Measurements from ENCODE around the gene LRP1B. TPM values are rescaled to one million over a fixed set of nuclear protein-coding genes. Genes with fewer than 3 reads are reported as not detected.

LRP1B gene
- total RNA-seq, 1 donor from 2014 or later: 0.08 TPM

GRCh38 chr2:140843186-140843585 is 1287.6 kb downstream of the LRP1B start:
- no peak for DNase-seq
- ATAC-seq (ENCODE audit: poor library complexity): no peak
- intact Hi-C loops (cut with DNase I): no loop called here

GRCh38 chr2:140842110-140842509 is 1288.7 kb downstream of the LRP1B start:
- no peak for ATAC-seq (ENCODE audit: poor library complexity)
- intact Hi-C loops (cut with DNase I): no loop called here
- no peak for DNase-seq

- no peak for DNase-seq
- intact Hi-C loops (cut with DNase I): no loop called here
- no peak for ATAC-seq (ENCODE audit: poor library complexity)
Observed at GRCh38 chr2:140841141-140841540, 1289.7 kb downstream of the LRP1B start.

GRCh38 chr2:140836826-140837225 is 1294.0 kb downstream of the LRP1B start:
- no peak for ATAC-seq (ENCODE audit: poor library complexity)
- DNase-seq: no peak

GRCh38 chr2:140835079-140835478 is 1295.7 kb downstream of the LRP1B start:
- ATAC-seq (ENCODE audit: poor library complexity): no peak

More at GRCh38 chr2:140836826-140837225, 1294.0 kb downstream of the LRP1B start:
- intact Hi-C loops (cut with DNase I): no loop called here

GRCh38 chr2:140814141-140814540 is 1316.7 kb downstream of the LRP1B start:
- no peak for DNase-seq
- intact Hi-C loops (cut with DNase I): no loop called here

More at GRCh38 chr2:140835079-140835478, 1295.7 kb downstream of the LRP1B start:
- no peak for DNase-seq
- intact Hi-C loops (cut with DNase I): no loop called here

GRCh38 chr2:140808820-140809219 is 1322.0 kb downstream of the LRP1B start:
- ATAC-seq (ENCODE audit: poor library complexity) (no peak), DNase-seq (no peak)
- intact Hi-C loops (cut with DNase I): no loop called here

More at GRCh38 chr2:140814141-140814540, 1316.7 kb downstream of the LRP1B start:
- no peak for ATAC-seq (ENCODE audit: poor library complexity)

- no peak for DNase-seq
- intact Hi-C loops (cut with DNase I): no loop called here
- ATAC-seq (ENCODE audit: poor library complexity): no peak
Observed at GRCh38 chr2:140808211-140808610, 1322.6 kb downstream of the LRP1B start.

GRCh38 chr2:140804700-140805260 is 1326.0 kb downstream of the LRP1B start:
- no peak for DNase-seq
- intact Hi-C loops (cut with DNase I): no loop called here
- no peak for ATAC-seq (ENCODE audit: poor library complexity)

GRCh38 chr2:140801311-140801710 is 1329.5 kb downstream of the LRP1B start:
- ATAC-seq (ENCODE audit: poor library complexity) (no peak), DNase-seq (no peak)
- intact Hi-C loops (cut with DNase I): no loop called here

GRCh38 chr2:140797718-140798117 is 1333.1 kb downstream of the LRP1B start:
- no peak for ATAC-seq (ENCODE audit: poor library complexity)
- intact Hi-C loops (cut with DNase I): no loop called here

GRCh38 chr2:140791802-140792201 is 1339.0 kb downstream of the LRP1B start:
- intact Hi-C loops (cut with DNase I): no loop called here
- no peak for ATAC-seq (ENCODE audit: poor library complexity)
- no peak for DNase-seq

More at GRCh38 chr2:140797718-140798117, 1333.1 kb downstream of the LRP1B start:
- DNase-seq: no peak

GRCh38 chr2:140786585-140786984 is 1344.2 kb downstream of the LRP1B start:
- intact Hi-C loops (cut with DNase I): no loop called here
- DNase-seq (no peak), ATAC-seq (ENCODE audit: poor library complexity) (no peak)

- intact Hi-C loops (cut with DNase I): no loop called here
- DNase-seq (no peak), ATAC-seq (ENCODE audit: poor library complexity) (no peak)
Observed at GRCh38 chr2:140775411-140775810, 1355.4 kb downstream of the LRP1B start.

GRCh38 chr2:140770645-140771044 is 1360.2 kb downstream of the LRP1B start:
- intact Hi-C loops (cut with DNase I): no loop called here
- no peak for DNase-seq
- ATAC-seq (ENCODE audit: poor library complexity): no peak

GRCh38 chr2:140761807-140762206 is 1369.0 kb downstream of the LRP1B start:
- intact Hi-C loops (cut with DNase I): no loop called here
- ATAC-seq (ENCODE audit: poor library complexity): no peak
- no peak for DNase-seq

GRCh38 chr2:140759426-140760156 is 1371.2 kb downstream of the LRP1B start:
- DNase-seq: no peak
- ATAC-seq (ENCODE audit: poor library complexity): no peak
- intact Hi-C loops (cut with DNase I): no loop called here

GRCh38 chr2:140747665-140748064 is 1383.2 kb downstream of the LRP1B start:
- ATAC-seq (ENCODE audit: poor library complexity) (no peak), DNase-seq (no peak)
- intact Hi-C loops (cut with DNase I): no loop called here

GRCh38 chr2:140747090-140747489 is 1383.7 kb downstream of the LRP1B start:
- ATAC-seq (ENCODE audit: poor library complexity) (no peak), DNase-seq (no peak)
- intact Hi-C loops (cut with DNase I): no loop called here

GRCh38 chr2:140744379-140744778 is 1386.4 kb downstream of the LRP1B start:
- intact Hi-C loops (cut with DNase I): no loop called here
- no peak for DNase-seq
- ATAC-seq (ENCODE audit: poor library complexity): no peak
